Sciatic nerve (tissue), 2 donors: ENCODE measurements around the gene TSC22D2. TPM values are rescaled to one million over a fixed set of nuclear protein-coding genes. Genes with fewer than 3 reads are reported as not detected.

Experiments used
- ATAC-seq: fragments of 200-7000 bp; cut with Tn5 transposase; one replicate; pipeline ENCODE4 v1.9.1; 2020; ENCODE audit warnings: mild to moderate bottlenecking, moderate library complexity
- DNase-seq: peaks from one replicate; pipeline ENCODE4 v3.0.0-alpha.2; 2020; ENCODE audit warnings: low spot score
- intact Hi-C: fragments of 100-400 bp; cut with DNase I; formaldehyde crosslinking; loops from one replicate; pipeline ENCODE4 v1.14.2; 2022
- total RNA-seq: library from RNA; stranded (reverse); fragmentation: NEBNext Ultra II Directional; extraction: Animal tissue kit (Norgen Biotek cat#: 25700); gene quantifications from one replicate; pipeline ENCODE4 v1.2.1, GENCODE V29; 2021
- donor health status: DM: no; HTN: no; CAD: no.
- donor health status: DM: no; HTN: no; CAD: no.

Gene TSC22D2
- total RNA-seq: 30.6 TPM

GRCh38 chr3:150408221-150409124 is at the start of gene TSC22D2:
Gene TSC22D2 (plus strand): TSS chr3:150408298. CDS start chr3:150409351, 1,053 bp downstream.
- peak; percentile 91 for ATAC-seq
- DNase-seq: peak; percentile 99
- intact Hi-C loops: no loop called here

GRCh38 chr3:150359381-150359780 is 48.7 kb upstream of the TSC22D2 start:
- DNase-seq (no peak), ATAC-seq (no peak)
- intact Hi-C loops: no loop called here

GRCh38 chr3:150360966-150361365 is 47.1 kb upstream of the TSC22D2 start:
- intact Hi-C loops: no loop called here
- ATAC-seq (no peak), DNase-seq (no peak)

GRCh38 chr3:150362515-150363302 is 45.4 kb upstream of the TSC22D2 start:
- ATAC-seq: no peak
- intact Hi-C loops: no loop called here
- no peak for DNase-seq

- intact Hi-C loops: no loop called here
- no peak for ATAC-seq
Observed at GRCh38 chr3:150363420-150363819, 44.7 kb upstream of the TSC22D2 start.

GRCh38 chr3:150365132-150365604 is 42.9 kb upstream of the TSC22D2 start:
- DNase-seq: no peak
- intact Hi-C loops: no loop called here
- no peak for ATAC-seq

More at GRCh38 chr3:150363420-150363819, 44.7 kb upstream of the TSC22D2 start:
- no peak for DNase-seq

- DNase-seq: no peak
- ATAC-seq: no peak
- intact Hi-C loops: no loop called here
Observed at GRCh38 chr3:150367757-150368156, 40.3 kb upstream of the TSC22D2 start.

- DNase-seq (peak; percentile 61), ATAC-seq (peak; percentile 74)
- intact Hi-C loops: no loop called here
Observed at GRCh38 chr3:150370122-150370602, 37.9 kb upstream of the TSC22D2 start.

GRCh38 chr3:150370999-150371398 is 37.1 kb upstream of the TSC22D2 start:
- DNase-seq (no peak), ATAC-seq (peak; percentile 52)
- intact Hi-C loops: no loop called here

- intact Hi-C loops: loop anchor here (2.0 kb wide), 1 partner anchor 19 kb away; no protein-coding TSS in a partner anchor
- no peak for DNase-seq
- ATAC-seq: peak; percentile 94
Observed at GRCh38 chr3:150371741-150372254, 36.3 kb upstream of the TSC22D2 start.

- intact Hi-C loops: loop anchor here (2.0 kb wide), 1 partner anchor 20 kb away; no protein-coding TSS in a partner anchor
- no peak for ATAC-seq
- DNase-seq: no peak
Observed at GRCh38 chr3:150372320-150372719, 35.8 kb upstream of the TSC22D2 start.

GRCh38 chr3:150372722-150373121 is 35.4 kb upstream of the TSC22D2 start:
- no peak for ATAC-seq
- intact Hi-C loops: loop anchor here (2.0 kb wide), 1 partner anchor 20 kb away; no protein-coding TSS in a partner anchor
- DNase-seq: no peak

- intact Hi-C loops: loop anchor here (2.0 kb wide), 1 partner anchor 21 kb away; no protein-coding TSS in a partner anchor
- ATAC-seq (no peak), DNase-seq (no peak)
Observed at GRCh38 chr3:150373234-150373875, 34.7 kb upstream of the TSC22D2 start.

GRCh38 chr3:150374975-150375374 is 33.1 kb upstream of the TSC22D2 start:
- intact Hi-C loops: no loop called here
- DNase-seq (no peak), ATAC-seq (no peak)

GRCh38 chr3:150376001-150376848 is 31.9 kb upstream of the TSC22D2 start:
- intact Hi-C loops: no loop called here
- ATAC-seq (peak; percentile 71), DNase-seq (no peak)

GRCh38 chr3:150377601-150378300 is 30.3 kb upstream of the TSC22D2 start:
- intact Hi-C loops: no loop called here
- ATAC-seq: no peak
- no peak for DNase-seq

- intact Hi-C loops: no loop called here
- DNase-seq (no peak), ATAC-seq (no peak)
Observed at GRCh38 chr3:150378301-150378748, 29.8 kb upstream of the TSC22D2 start.
